Spleen (tissue), 3 donors: Measurements from ENCODE around the gene FBN3.

Source experiments
- POLR2A ChIP-seq, 3 donors: fragments of 450-650 bp; IDR thresholded peaks; one replicate each; pipeline ENCODE4 v1.5.1; 2017; ENCODE audit warnings: antibody characterized with exemption in 3 of 3, mild to moderate bottlenecking in 1 of 3
- POLR2AphosphoS5 ChIP-seq, 3 donors: sonication (generic); formaldehyde crosslinking; IDR thresholded peaks; one replicate each; pipeline ENCODE4 v1.5.1; 2017; ENCODE audit warnings: antibody characterized with exemption in 3 of 3

DNA sequence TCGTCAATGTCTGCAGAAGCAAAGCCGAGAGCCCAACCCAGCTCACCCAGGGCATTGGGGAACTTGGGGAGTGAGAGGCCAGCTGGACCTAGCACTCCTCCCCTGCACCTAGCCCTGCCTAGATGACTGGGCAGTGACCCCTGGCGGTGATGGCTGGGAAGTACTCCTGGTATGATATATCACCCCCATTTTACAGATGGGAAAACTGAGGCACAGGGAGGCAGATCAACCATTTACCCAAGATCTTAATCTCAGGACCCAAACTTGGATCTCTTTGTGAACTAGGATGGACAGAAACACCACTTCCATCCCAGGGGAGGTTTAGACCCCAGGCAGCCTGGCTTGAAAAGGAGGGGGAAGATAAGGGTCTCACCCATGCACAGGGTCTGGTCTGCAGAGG is 53.3 kb downstream of the FBN3 start:
- TF ChIP-seq POLR2AphosphoS5 (IDR thresholded peaks at IDR 0.05) (no peak), POLR2A (IDR thresholded peaks at IDR 0.05) (no peak)
